Neural cell (in vitro differentiated cells): Measurements from ENCODE around the gene IGFL4. TPM values are rescaled to one million over a fixed set of nuclear protein-coding genes. Genes with fewer than 3 reads are reported as not detected.

ENCODE experiments used
- H2AFZ ChIP-seq: fragments of 200-600, 300-800 bp; sonication (generic), shearing (Covaris generic); 2 replicates; pipeline ENCODE4 v1.6.0; 2014; ENCODE audit warnings: low read depth, mild to moderate bottlenecking, antibody characterized with exemption, low read length, moderate library complexity
- H3F3A ChIP-seq: fragments of 200-600 bp; shearing (Covaris generic); 2 replicates; pipeline ENCODE4 v1.6.1; 2016; ENCODE audit warnings: mild to moderate bottlenecking, moderate library complexity, mixed read lengths, antibody characterized with exemption, low read length; ENCODE audit not compliant: insufficient read depth, poor library complexity, severe bottlenecking
- H3K27ac ChIP-seq: fragments of 200-600, 300-800 bp; sonication (generic), shearing (Covaris generic); 2 replicates; pipeline ENCODE4 v1.5.1; 2014; ENCODE audit warnings: mild to moderate bottlenecking, low read length, moderate library complexity
- H3K27me3 ChIP-seq: fragments of 300-800, 200-600 bp; sonication (generic), shearing (Covaris generic); 2 replicates; pipeline ENCODE4 v1.6.0; 2014; ENCODE audit warnings: mild to moderate bottlenecking, low read depth, low read length, moderate library complexity; ENCODE audit not compliant: insufficient read depth
- H3K36me3 ChIP-seq: fragments of 300-800, 200-600 bp; sonication (generic), shearing (Covaris generic); 2 replicates; pipeline ENCODE4 v1.5.1; 2014; ENCODE audit warnings: mild to moderate bottlenecking, antibody characterized with exemption, low read length, moderate library complexity; ENCODE audit not compliant: insufficient read depth
- H3K4me2 ChIP-seq: fragments of 300-800, 200-600 bp; sonication (generic), shearing (Covaris generic); 2 replicates; pipeline ENCODE4 v1.6.0; 2014; ENCODE audit warnings: mild to moderate bottlenecking, low read length
- H3K4me3 ChIP-seq: fragments of 300-800, 200-600 bp; sonication (generic), shearing (Covaris generic); 2 replicates; pipeline ENCODE4 v1.5.1; 2014; ENCODE audit warnings: mild to moderate bottlenecking, low read length, moderate library complexity
- H3K79me2 ChIP-seq: fragments of 200-600 bp; shearing (Covaris generic); replicated peaks from 2 replicates; pipeline ENCODE4 v1.6.0; 2014; ENCODE audit warnings: mild to moderate bottlenecking, low read length, moderate library complexity; ENCODE audit not compliant: insufficient read depth
- H3K9ac ChIP-seq: fragments of 300-800, 200-600 bp; sonication (generic), shearing (Covaris generic); 2 replicates; pipeline ENCODE4 v1.6.1; 2016; ENCODE audit warnings: mild to moderate bottlenecking, low read length, mixed read lengths
- H3K9me2 ChIP-seq: fragments of 200-600 bp; shearing (Covaris generic); 2 replicates; pipeline ENCODE4 v1.6.1; 2016; ENCODE audit warnings: mild to moderate bottlenecking, low read length, mixed read lengths; ENCODE audit not compliant: insufficient read depth
- H3K9me3 ChIP-seq: fragments of 200-600, 300-800 bp; sonication (generic), shearing (Covaris generic); 2 replicates; pipeline ENCODE4 v1.6.1; 2016; ENCODE audit warnings: mild to moderate bottlenecking, mixed run types, low read length, moderate library complexity, mixed read lengths
- H4K20me1 ChIP-seq: fragments of 200-600 bp; shearing (Covaris generic); 2 replicates; pipeline ENCODE4 v1.6.1; 2016; ENCODE audit warnings: mild to moderate bottlenecking, mixed run types; ENCODE audit not compliant: insufficient read depth
- CTCF ChIP-seq: fragments of 450-650 bp; IDR thresholded peaks from 2 replicates; pipeline ENCODE4 v1.5.1; 2014; ENCODE audit warnings: antibody characterized with exemption, mild to moderate bottlenecking, moderate library complexity; ENCODE audit not compliant: poor library complexity, severe bottlenecking
- EP300 ChIP-seq: fragments of 450-650 bp; conservative IDR thresholded peaks from 2 replicates; pipeline ENCODE4 v1.6.1; 2014; ENCODE audit warnings: antibody characterized with exemption, mild to moderate bottlenecking, moderate library complexity; ENCODE audit not compliant: poor library complexity, severe bottlenecking
- EZH2 ChIP-seq: fragments of 200-600, 300-800 bp; shearing (Covaris generic), sonication (generic); IDR thresholded peaks from 2 replicates; pipeline ENCODE4 v1.6.1; 2014; ENCODE audit warnings: antibody characterized with exemption, low read length, borderline replicate concordance, mild to moderate bottlenecking; ENCODE audit not compliant: insufficient read depth, poor library complexity, severe bottlenecking
- MXI1 ChIP-seq: fragments of 450-650 bp; conservative IDR thresholded peaks from 2 replicates; pipeline ENCODE4 v1.6.1; 2014; ENCODE audit warnings: antibody characterized with exemption, mild to moderate bottlenecking; ENCODE audit not compliant: poor library complexity, severe bottlenecking
- POLR2AphosphoS5 ChIP-seq: IDR thresholded peaks from 2 replicates; pipeline ENCODE4 v1.6.1; 2012
- RAD21 ChIP-seq: fragments of 450-650 bp; conservative IDR thresholded peaks from 2 replicates; pipeline ENCODE4 v1.6.1; 2014; ENCODE audit warnings: antibody characterized with exemption, mild to moderate bottlenecking, moderate library complexity
- REST ChIP-seq: IDR thresholded peaks from 2 replicates; pipeline ENCODE4 v1.6.1; 2012; ENCODE audit warnings: borderline replicate concordance
- SMC3 ChIP-seq: fragments of 450-650 bp; conservative IDR thresholded peaks from 2 replicates; pipeline ENCODE4 v1.6.1; 2014; ENCODE audit warnings: antibody characterized with exemption, mild to moderate bottlenecking, moderate library complexity; ENCODE audit not compliant: poor library complexity
- TAF1 ChIP-seq: IDR thresholded peaks from 2 replicates; pipeline ENCODE4 v1.6.1; 2012; ENCODE audit warnings: low read depth
- polyA plus RNA-seq: library from polyadenylated mRNA; depleted of rRNA; stranded (reverse); fragments of >200 nt; gene quantifications from 2 replicates; pipeline ENCODE4 v1.2.3, GENCODE V29; 2014

Gene IGFL4
- polyA plus RNA-seq, 1 donor from 2014 or later: 5.2 TPM

- Histone ChIP-seq H3K79me2 (peaks cover 3% of the 10 kb centered on the region), H3K9me3 (no peaks in the 10 kb centered on the region), H3K9me2 (no peaks in the 10 kb centered on the region), H3K4me3 (peak overlapping the region; percentile 67), H2AFZ (no peak overlapping the region), H3K4me2 (no peak overlapping the region), H4K20me1 (no peaks in the 10 kb centered on the region), H3K36me3 (no peaks in the 10 kb centered on the region), H3K9ac (peak overlapping the region; percentile 68), H3K27ac (peak overlapping the region; percentile 59), H3K27me3 (no peaks in the 10 kb centered on the region), H3F3A (no peaks in the 10 kb centered on the region)
- TF ChIP-seq CTCF (no peak), SMC3 (no peak), EP300 (no peak), REST (no peak), MXI1 (no peak), POLR2AphosphoS5 (peak; percentile 31), RAD21 (no peak)
These were observed 41.1 kb downstream of the IGFL4 start for GRCh38 chr19:45999653-46000121.

GRCh38 chr19:45998834-45999233, 42.0 kb downstream of the IGFL4 start:
- Histone ChIP-seq H3K36me3 (no peaks in the 10 kb centered on the region), H3K4me2 (no peak overlapping the region), H3F3A (no peaks in the 10 kb centered on the region), H3K27me3 (no peaks in the 10 kb centered on the region), H3K27ac (no peak overlapping the region), H3K9ac (no peak overlapping the region), H3K79me2 (peaks cover 3% of the 10 kb centered on the region), H4K20me1 (no peaks in the 10 kb centered on the region), H3K4me3 (no peak overlapping the region), H3K9me3 (no peaks in the 10 kb centered on the region), H2AFZ (no peak overlapping the region), H3K9me2 (no peaks in the 10 kb centered on the region)
- TF ChIP-seq POLR2AphosphoS5 (no peak), TAF1 (no peak), EP300 (no peak), REST (no peak), EZH2 (no peak), MXI1 (no peak), CTCF (no peak), SMC3 (no peak), RAD21 (no peak)
